ENCODE measurements around the gene EIF3B. TPM values are rescaled to one million over a fixed set of nuclear protein-coding genes. Genes with fewer than 3 reads are reported as not detected.

Gene EIF3B
- total RNA-seq, 2 experiments from 2014 or later: 135 to 138 TPM

DNA sequence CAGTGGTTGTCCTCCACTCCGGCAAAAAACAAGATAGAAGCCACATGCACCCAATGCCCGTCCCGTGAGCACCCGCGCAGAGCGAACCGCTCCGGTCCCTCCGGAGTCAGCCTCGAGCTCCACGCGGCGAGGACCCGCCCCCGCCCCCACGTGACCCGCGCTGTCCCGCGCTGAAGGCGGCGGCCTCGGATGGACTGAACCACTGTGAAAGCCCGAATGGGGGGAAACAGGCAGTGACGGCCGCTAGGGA lies 766 bp upstream of the EIF3B start:
- ChIA-PET CTCF (interaction anchor here (0.6 to 2.4 kb wide), 7 partner anchors 51 to 826 kb away, joined by 3 to 11 read pairs (median 4); no protein-coding TSS in a partner anchor), POLR2A (interaction anchor here (0.7 to 3.7 kb wide), 13 partner anchors 30 to 1796 kb away, joined by 3 to 39 read pairs (median 3); partner anchors contain the start of genes CHST12, INTS1, MAD1L1 and MRM2)
- peak; percentile 91 for DNase-seq
- H3K36me3 Mint-ChIP-seq (ENCODE audit: low read depth): peaks cover 23% of the 10 kb centered on the region
- H3K27me3 Mint-ChIP-seq: no peaks in the 10 kb centered on the region
- H3K4me3 Mint-ChIP-seq: peak overlapping the region; percentile 91
- peaks cover 27% of the 10 kb centered on the region for H3K4me1 Mint-ChIP-seq
- no peaks in the 10 kb centered on the region for H3K9me3 Mint-ChIP-seq
- peak overlapping the region; percentile 100 for H3K27ac Mint-ChIP-seq

DNA sequence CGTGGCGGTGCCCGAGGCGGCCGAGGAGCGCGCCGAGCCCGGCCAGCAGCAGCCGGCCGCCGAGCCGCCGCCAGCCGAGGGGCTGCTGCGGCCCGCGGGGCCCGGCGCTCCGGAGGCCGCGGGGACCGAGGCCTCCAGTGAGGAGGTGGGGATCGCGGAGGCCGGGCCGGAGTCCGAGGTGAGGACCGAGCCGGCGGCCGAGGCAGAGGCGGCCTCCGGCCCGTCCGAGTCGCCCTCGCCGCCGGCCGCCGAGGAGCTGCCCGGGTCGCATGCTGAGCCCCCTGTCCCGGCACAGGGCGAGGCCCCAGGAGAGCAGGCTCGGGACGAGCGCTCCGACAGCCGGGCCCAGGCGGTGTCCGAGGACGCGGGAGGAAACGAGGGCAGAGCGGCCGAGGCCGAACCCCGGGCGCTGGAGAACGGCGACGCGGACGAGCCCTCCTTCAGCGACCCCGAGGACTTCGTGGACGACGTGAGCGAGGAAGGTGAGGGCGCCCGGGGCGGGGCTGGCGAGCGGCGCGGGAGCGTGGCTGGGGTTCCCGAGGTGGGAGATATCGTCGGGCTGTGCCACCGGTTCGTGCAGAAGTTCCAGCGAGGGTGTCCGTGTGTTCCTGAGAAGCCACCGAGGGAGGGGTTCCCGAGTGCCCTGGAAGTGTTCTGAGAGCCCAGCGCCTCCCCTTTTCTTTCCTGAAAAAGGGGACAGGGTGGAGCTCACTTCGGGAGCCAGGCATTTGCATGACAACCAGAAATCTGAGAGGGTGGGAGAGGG lies 495 bp downstream of the EIF3B start:
- DNase-seq: peak; percentile 26
- peaks cover 34% of the 10 kb centered on the region for H3K36me3 Mint-ChIP-seq (ENCODE audit: low read depth)
- ChIA-PET CTCF (interaction anchor here (0.7 to 2.4 kb wide), 5 partner anchors 8 to 97 kb away, joined by 3 to 11 read pairs (median 4); no protein-coding TSS in a partner anchor), POLR2A (interaction anchor here (1.0 to 3.7 kb wide), 13 partner anchors 9 to 851 kb away, joined by 3 to 39 read pairs (median 3); partner anchors contain the start of genes BRAT1, CHST12, INTS1 and MRM2)
- peaks cover 38% of the 10 kb centered on the region for H3K4me1 Mint-ChIP-seq
- peak overlapping the region; percentile 71 for H3K27ac Mint-ChIP-seq
- no peaks in the 10 kb centered on the region for H3K9me3 Mint-ChIP-seq
- peak overlapping the region; percentile 91 for H3K4me3 Mint-ChIP-seq
- H3K27me3 Mint-ChIP-seq: no peaks in the 10 kb centered on the region

DNA sequence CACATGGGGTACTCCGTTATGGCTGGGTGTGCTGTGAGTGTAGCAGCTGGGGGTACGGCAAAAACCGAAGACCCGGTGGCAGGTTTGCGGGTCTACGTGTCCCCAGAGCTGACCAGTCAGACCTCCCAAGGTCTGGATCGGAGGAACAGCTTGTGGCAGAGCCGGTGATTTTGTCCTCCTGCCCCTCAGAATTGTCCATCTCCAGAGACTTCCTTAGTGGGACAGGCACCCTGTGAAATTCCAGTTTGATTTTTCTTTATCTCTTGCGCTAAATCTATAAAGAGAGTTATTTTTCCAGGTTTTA lies 1.0 kb downstream of the EIF3B start:
- peak overlapping the region; percentile 71 for H3K27ac Mint-ChIP-seq
- peaks cover 40% of the 10 kb centered on the region for H3K36me3 Mint-ChIP-seq (ENCODE audit: low read depth)
- DNase-seq: no peak
- H3K4me1 Mint-ChIP-seq: peaks cover 42% of the 10 kb centered on the region
- H3K9me3 Mint-ChIP-seq: no peaks in the 10 kb centered on the region
- CTCF ChIA-PET: interaction anchor here (0.7 to 1.5 kb wide), 4 partner anchors 9 to 96 kb away, joined by 3 to 4 read pairs (median 4); no protein-coding TSS in a partner anchor
- peak overlapping the region; percentile 78 for H3K4me3 Mint-ChIP-seq
- no peaks in the 10 kb centered on the region for H3K27me3 Mint-ChIP-seq
- POLR2A ChIA-PET: interaction anchor here (1.0 to 3.7 kb wide), 7 partner anchors 9 to 200 kb away, joined by 3 to 39 read pairs (median 4); partner anchors contain the start of genes BRAT1, MRM2 and NUDT1

DNA sequence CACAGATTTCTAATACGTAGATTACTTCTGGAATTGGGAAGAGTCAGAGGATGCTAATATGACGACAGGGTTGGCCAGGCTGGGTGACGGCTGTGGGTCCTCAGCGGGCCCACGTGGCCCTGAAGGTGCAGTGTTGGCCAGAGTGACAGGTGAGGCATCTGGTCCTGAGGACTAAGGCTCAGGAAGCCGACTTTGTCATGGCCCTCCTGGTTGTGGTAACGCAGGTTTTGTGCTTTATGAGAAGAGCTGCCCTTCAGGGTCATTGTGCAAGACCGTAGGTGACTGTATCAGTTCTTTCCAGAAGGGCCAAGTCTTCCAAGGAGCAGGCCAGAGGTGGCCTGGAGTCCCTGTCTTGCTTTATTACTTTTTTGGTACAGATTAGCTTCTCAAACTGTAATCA lies 2.5 kb downstream of the EIF3B start:
- POLR2A ChIA-PET: interaction anchor here (0.6 to 1.3 kb wide), 2 partner anchors 49 to 106 kb away, joined by 3 to 4 read pairs; no protein-coding TSS in a partner anchor
- CTCF ChIA-PET: interaction anchor here (1.2 to 1.3 kb wide), 2 partner anchors 9 to 10 kb away, joined by 3 read pairs; no protein-coding TSS in a partner anchor
- Mint-ChIP-seq H3K9me3 (no peaks in the 10 kb centered on the region), H3K4me1 (peaks cover 42% of the 10 kb centered on the region), H3K27me3 (no peaks in the 10 kb centered on the region), H3K36me3 (ENCODE audit: low read depth) (peaks cover 45% of the 10 kb centered on the region), H3K27ac (peak overlapping the region; percentile 32), H3K4me3 (peak overlapping the region; percentile 20)
- no peak for DNase-seq

DNA sequence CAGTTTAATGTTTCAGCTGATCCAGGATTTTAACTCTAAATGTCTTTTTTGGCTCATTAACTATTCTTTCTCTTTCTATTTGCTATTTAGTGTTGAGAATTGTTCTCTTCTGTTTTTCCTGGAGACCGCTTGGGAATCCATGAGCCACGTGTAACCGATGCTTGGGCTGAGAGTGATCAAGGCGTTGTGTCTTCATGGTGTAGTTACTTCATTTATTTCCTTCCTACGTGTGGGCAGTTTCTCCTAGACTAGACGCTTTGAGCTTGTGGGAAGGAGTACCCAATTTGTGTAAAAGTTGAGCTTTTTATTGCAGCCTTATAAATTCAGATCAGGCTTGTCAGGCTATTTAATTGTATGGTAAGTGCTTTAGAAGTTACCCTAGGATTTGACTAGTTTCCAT lies 2.9 kb downstream of the EIF3B start:
- H3K4me1 Mint-ChIP-seq: peaks cover 42% of the 10 kb centered on the region
- H3K36me3 Mint-ChIP-seq (ENCODE audit: low read depth): peaks cover 49% of the 10 kb centered on the region
- H3K9me3 Mint-ChIP-seq: no peaks in the 10 kb centered on the region
- POLR2A ChIA-PET: interaction anchor here (0.6 to 1.3 kb wide), 2 partner anchors 49 to 107 kb away, joined by 3 to 4 read pairs; no protein-coding TSS in a partner anchor
- H3K4me3 Mint-ChIP-seq: peak overlapping the region; percentile 20
- no peaks in the 10 kb centered on the region for H3K27me3 Mint-ChIP-seq
- H3K27ac Mint-ChIP-seq: peak overlapping the region; percentile 32
- CTCF ChIA-PET: interaction anchor here (1.2 to 1.3 kb wide), 2 partner anchors 9 to 10 kb away, joined by 3 read pairs; no protein-coding TSS in a partner anchor
- no peak for DNase-seq

DNA sequence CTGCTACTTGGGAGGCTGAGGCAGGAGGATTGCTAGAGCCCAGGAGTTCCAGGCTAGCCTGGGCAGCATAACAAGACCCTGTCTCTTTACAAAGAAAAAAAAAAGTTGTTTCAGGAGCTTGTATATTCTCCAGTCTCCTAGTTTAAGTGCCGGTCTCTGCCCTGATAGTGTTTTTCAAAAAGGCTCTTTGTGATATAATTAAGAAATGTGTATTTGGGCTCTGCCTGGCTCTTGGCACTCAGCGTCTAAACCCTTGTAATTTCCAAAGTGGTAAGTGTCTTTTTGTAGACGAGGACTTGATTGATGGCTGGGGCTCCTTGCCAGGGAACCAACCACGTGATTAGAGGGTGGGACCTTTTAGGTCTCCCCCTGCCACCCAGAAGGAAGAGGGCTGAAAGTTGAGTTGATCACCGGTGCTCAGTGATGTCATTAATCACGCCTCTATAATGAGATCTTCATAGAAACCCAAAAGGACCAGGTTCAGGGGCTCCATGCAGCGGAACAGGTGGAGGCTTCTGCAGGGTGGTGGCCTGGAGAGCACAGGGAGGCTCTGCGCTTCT lies 4.4 kb downstream of the EIF3B start:
- no peak for DNase-seq
- H3K27ac Mint-ChIP-seq: no peak overlapping the region
- peaks cover 33% of the 10 kb centered on the region for H3K4me1 Mint-ChIP-seq
- POLR2A ChIA-PET: interaction anchor here (1.9 kb wide), 1 partner anchor 10 kb away, joined by 5 read pairs; no protein-coding TSS in a partner anchor
- no peaks in the 10 kb centered on the region for H3K27me3 Mint-ChIP-seq
- peaks cover 61% of the 10 kb centered on the region for H3K36me3 Mint-ChIP-seq (ENCODE audit: low read depth)
- no peak overlapping the region for H3K4me3 Mint-ChIP-seq
- CTCF ChIA-PET: interaction anchor here (1.1 kb wide), 1 partner anchor 11 kb away, joined by 3 read pairs; no protein-coding TSS in a partner anchor
- H3K9me3 Mint-ChIP-seq: no peaks in the 10 kb centered on the region

DNA sequence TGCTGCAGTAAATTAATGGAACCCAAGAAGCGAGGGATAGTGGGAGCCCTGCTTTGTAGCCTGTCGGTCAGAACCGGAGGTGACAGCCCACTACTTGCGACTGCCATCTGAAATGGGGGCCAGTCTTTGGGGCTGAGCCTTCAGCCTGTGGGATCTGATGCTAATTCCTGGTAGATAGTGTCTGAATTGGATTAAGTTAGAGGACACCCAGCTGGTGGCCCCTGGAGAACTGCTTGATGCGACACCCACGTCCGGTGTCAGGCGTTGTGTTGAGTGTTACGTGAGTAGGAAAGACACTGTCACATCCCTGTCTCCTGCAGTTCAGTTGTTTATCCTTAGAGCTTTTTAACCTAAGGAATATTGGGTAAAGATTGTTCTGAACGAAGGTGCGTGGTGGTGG lies 5.0 kb downstream of the EIF3B start:
- H3K4me3 Mint-ChIP-seq: no peak overlapping the region
- peaks cover 64% of the 10 kb centered on the region for H3K36me3 Mint-ChIP-seq (ENCODE audit: low read depth)
- no peak overlapping the region for H3K27ac Mint-ChIP-seq
- ChIA-PET POLR2A (interaction anchor here (1.9 kb wide), 1 partner anchor 10 kb away, joined by 5 read pairs; no protein-coding TSS in a partner anchor), CTCF (interaction anchor here (1.1 kb wide), 1 partner anchor 12 kb away, joined by 3 read pairs; no protein-coding TSS in a partner anchor)
- H3K27me3 Mint-ChIP-seq: no peaks in the 10 kb centered on the region
- DNase-seq: no peak
- peaks cover 31% of the 10 kb centered on the region for H3K4me1 Mint-ChIP-seq
- H3K9me3 Mint-ChIP-seq: no peaks in the 10 kb centered on the region

DNA sequence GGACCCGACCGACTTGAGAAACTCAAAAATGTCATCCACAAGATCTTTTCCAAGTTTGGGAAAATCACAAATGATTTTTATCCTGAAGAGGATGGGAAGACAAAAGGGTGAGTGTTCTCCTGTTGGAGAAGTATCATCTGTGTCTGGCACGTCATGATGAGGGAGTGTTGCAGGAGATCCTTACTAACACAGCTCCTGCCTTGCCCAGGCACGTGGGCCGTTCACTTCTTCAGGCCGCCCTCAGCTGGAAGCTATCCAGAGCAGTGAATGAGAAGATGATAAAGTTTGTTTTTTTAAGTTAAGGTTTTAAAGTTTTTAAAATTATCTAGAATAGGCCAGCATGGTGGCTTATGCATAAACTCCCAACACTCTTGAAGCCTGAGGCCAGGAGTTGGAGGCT lies 6.2 kb downstream of the EIF3B start:
- Mint-ChIP-seq H3K27ac (no peak overlapping the region), H3K4me1 (peaks cover 31% of the 10 kb centered on the region), H3K9me3 (no peaks in the 10 kb centered on the region), H3K27me3 (no peaks in the 10 kb centered on the region), H3K4me3 (no peak overlapping the region), H3K36me3 (ENCODE audit: low read depth) (peaks cover 73% of the 10 kb centered on the region)
- DNase-seq: no peak
- CTCF ChIA-PET: interaction anchor here (0.6 kb wide), 1 partner anchor 249 kb away, joined by 4 read pairs; no protein-coding TSS in a partner anchor
- POLR2A ChIA-PET: interaction anchor here (1.9 kb wide), 1 partner anchor 8 kb away, joined by 5 read pairs; no protein-coding TSS in a partner anchor

DNA sequence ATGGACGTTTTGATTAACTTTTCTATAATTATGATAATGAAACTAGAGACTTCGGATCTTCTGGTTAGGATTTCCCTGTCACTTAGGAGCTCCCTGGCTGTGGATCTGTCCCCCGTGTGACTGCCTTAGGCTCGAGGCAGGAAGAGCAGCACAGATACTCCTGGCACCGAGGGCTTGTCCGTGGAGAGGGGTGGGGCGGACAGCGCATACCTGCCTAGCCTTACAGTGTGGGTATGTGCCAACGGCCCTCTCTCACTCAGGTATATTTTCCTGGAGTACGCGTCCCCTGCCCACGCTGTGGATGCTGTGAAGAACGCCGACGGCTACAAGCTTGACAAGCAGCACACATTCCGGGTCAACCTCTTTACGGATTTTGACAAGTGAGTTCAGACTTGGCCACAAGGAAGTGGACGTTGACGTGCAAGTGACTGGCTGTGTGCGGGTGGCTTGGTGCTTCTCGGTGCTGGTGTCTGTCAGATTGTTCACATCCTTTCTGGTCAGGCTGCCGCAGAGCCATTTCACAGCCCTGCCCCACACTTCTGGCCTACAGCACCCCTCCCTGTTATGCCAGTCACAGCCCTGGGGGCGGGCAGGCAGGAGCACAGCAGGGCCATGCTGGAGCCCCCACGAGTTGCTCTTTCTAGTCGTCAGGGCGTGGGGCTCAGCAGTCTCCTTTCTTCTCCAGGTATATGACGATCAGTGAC lies 7.9 kb downstream of the EIF3B start:
- H3K36me3 Mint-ChIP-seq (ENCODE audit: low read depth): peaks cover 78% of the 10 kb centered on the region
- no peak overlapping the region for H3K4me3 Mint-ChIP-seq

DNA sequence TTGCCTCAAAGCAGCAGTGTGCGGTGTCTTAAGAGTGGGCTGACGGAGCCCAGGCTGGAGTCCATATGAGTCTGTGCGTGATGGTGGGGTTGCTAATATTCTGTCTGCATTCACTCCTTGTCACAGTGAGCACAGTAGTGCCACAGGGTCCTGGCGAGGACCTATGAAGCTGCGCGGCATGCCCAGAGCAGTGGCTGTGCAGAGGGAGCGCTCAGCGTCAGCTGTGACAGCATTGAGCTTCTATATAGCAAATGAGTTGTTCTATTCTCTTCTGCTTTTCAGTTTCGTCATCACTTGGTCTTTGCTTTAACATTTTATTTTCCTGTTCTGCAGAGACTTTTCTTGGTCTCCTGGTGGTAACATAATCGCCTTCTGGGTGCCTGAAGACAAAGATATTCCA lies 14.5 kb downstream of the EIF3B start:
- Mint-ChIP-seq H3K36me3 (ENCODE audit: low read depth) (peaks cover 79% of the 10 kb centered on the region), H3K4me3 (no peak overlapping the region), H3K9me3 (no peaks in the 10 kb centered on the region), H3K4me1 (no peaks in the 10 kb centered on the region), H3K27ac (no peak overlapping the region), H3K27me3 (no peaks in the 10 kb centered on the region)
- POLR2A ChIA-PET: interaction anchor here (0.9 to 1.2 kb wide), 2 partner anchors 9 to 15 kb away, joined by 3 to 5 read pairs; no protein-coding TSS in a partner anchor
- DNase-seq: no peak
- CTCF ChIA-PET: interaction anchor here (0.6 to 1.0 kb wide), 2 partner anchors 13 to 27 kb away, joined by 3 to 5 read pairs; no protein-coding TSS in a partner anchor

More for the DNA sequence above, 7.9 kb downstream of the EIF3B start:
- Mint-ChIP-seq H3K9me3 (no peaks in the 10 kb centered on the region), H3K27ac (no peak overlapping the region), H3K27me3 (no peaks in the 10 kb centered on the region), H3K4me1 (peaks cover 18% of the 10 kb centered on the region)
- DNase-seq: no peak
- POLR2A ChIA-PET: interaction anchor here (1.0 kb wide), 1 partner anchor 9 kb away, joined by 4 read pairs; no protein-coding TSS in a partner anchor
- CTCF ChIA-PET: interaction anchor here (1.0 kb wide), 1 partner anchor 130 kb away, joined by 3 read pairs; the partner anchor contains the start of gene MAD1L1

DNA sequence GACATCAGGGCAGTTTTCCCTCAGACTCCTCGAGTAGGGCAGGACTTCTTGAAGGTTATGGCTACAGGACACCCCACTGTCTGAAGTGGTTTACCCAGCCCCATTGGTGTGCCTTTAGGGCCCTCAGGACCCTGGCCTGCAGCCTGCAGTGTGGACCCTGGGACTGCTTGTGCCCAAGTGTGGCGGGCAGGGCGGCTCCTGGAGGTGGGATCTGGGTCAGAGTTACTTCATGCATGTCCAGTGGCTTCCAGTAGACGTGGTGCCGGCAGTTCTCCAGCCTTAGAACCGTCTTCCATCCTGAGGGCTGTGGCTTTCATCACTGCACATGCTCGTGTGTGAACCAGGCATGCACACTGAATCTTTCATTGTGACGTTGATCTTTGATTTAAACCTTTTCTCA lies 16.7 kb downstream of the EIF3B start:
- Mint-ChIP-seq H3K4me3 (no peak overlapping the region), H3K27ac (no peak overlapping the region), H3K9me3 (no peaks in the 10 kb centered on the region), H3K36me3 (ENCODE audit: low read depth) (peaks cover 81% of the 10 kb centered on the region), H3K27me3 (no peaks in the 10 kb centered on the region), H3K4me1 (no peaks in the 10 kb centered on the region)
- no peak for DNase-seq
- POLR2A ChIA-PET: interaction anchor here (1.0 kb wide), 1 partner anchor 9 kb away, joined by 4 read pairs; no protein-coding TSS in a partner anchor
- CTCF ChIA-PET: no interaction called here

DNA sequence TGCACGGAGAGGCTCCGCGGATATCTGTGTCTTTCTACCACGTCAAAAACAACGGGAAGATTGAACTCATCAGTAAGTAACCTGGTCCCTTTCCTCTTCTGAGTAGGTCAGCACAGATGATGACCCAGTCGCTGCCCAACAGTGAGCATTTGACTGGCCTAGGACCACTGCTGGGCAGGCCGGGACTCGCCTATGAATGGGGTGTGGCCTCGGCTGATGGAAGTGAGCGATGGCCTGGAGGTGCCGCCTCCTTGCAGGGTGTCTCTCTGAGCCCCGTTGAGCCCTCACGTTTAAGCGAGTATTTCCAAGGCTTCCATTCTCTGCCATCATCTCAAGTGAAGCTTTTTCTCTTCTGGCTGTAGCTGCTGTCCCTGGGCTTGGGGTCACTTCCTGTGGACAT lies 18.1 kb downstream of the EIF3B start:
- H3K27me3 Mint-ChIP-seq: no peaks in the 10 kb centered on the region
- H3K4me3 Mint-ChIP-seq: no peak overlapping the region
- ChIA-PET POLR2A (no interaction called here), CTCF (no interaction called here)
- no peak for DNase-seq
- H3K9me3 Mint-ChIP-seq: no peaks in the 10 kb centered on the region
- no peaks in the 10 kb centered on the region for H3K4me1 Mint-ChIP-seq
- H3K36me3 Mint-ChIP-seq (ENCODE audit: low read depth): peaks cover 79% of the 10 kb centered on the region
- H3K27ac Mint-ChIP-seq: no peak overlapping the region
